H9 (cell line): Measurements from ENCODE around the gene POTEC. TPM values are rescaled to one million over a fixed set of nuclear protein-coding genes. Genes with fewer than 3 reads are reported as not detected.
"Not testable (repeated sequence)": the region's sequence is repeated elsewhere in the genome, so short reads cannot be mapped to it uniquely, and the experiment has no call there.

Source experiments
- DNase-seq: peaks from one replicate; pipeline ENCODE4 v3.0.0-alpha.2; 2017
- H2AFZ ChIP-seq: one replicate; pipeline ENCODE4 v1.6.1; 2013; ENCODE audit warnings: mild to moderate bottlenecking, low read length, control low read depth, moderate library complexity
- H2AK5ac ChIP-seq: 2 replicates; pipeline ENCODE4 v1.6.1; 2013; ENCODE audit warnings: low read length, control low read depth, mixed read lengths; ENCODE audit not compliant: insufficient read length
- H2BK120ac ChIP-seq: one replicate; pipeline ENCODE4 v1.6.1; 2013; ENCODE audit warnings: low read depth, mild to moderate bottlenecking, low read length, control low read depth, inconsistent platforms; ENCODE audit not compliant: poor library complexity, severe bottlenecking
- H2BK12ac ChIP-seq: 2 replicates; pipeline ENCODE4 v1.6.1; 2013; ENCODE audit warnings: low read length, control low read depth, mixed read lengths, low read depth; ENCODE audit not compliant: insufficient read length
- H2BK15ac ChIP-seq: 2 replicates; pipeline ENCODE4 v1.6.1; 2013; ENCODE audit warnings: low read depth, low read length, control low read depth
- H2BK20ac ChIP-seq: one replicate; pipeline ENCODE4 v1.6.1; 2013; ENCODE audit warnings: low read depth, mild to moderate bottlenecking, low read length, control low read depth, inconsistent platforms; ENCODE audit not compliant: poor library complexity, severe bottlenecking
- H2BK5ac ChIP-seq: 2 replicates; pipeline ENCODE4 v1.6.1; 2013; ENCODE audit warnings: low read length, control low read depth, mixed read lengths; ENCODE audit not compliant: insufficient read length
- H3K14ac ChIP-seq: 2 replicates; pipeline ENCODE4 v1.6.1; 2013; ENCODE audit warnings: low read length, control low read depth; ENCODE audit not compliant: insufficient read depth
- H3K18ac ChIP-seq: 2 replicates; pipeline ENCODE4 v1.6.1; 2013; ENCODE audit warnings: low read depth, mild to moderate bottlenecking, mixed read lengths, low read length, control low read depth; ENCODE audit not compliant: insufficient read length
- H3K23ac ChIP-seq: 2 replicates; pipeline ENCODE4 v1.6.1; 2013; ENCODE audit warnings: low read length, control low read depth, mixed read lengths, low read depth; ENCODE audit not compliant: insufficient read length
- H3K23me2 ChIP-seq: 2 replicates; pipeline ENCODE4 v1.6.1; 2013; ENCODE audit warnings: low read depth, mild to moderate bottlenecking, mixed read lengths, low read length, control low read depth; ENCODE audit not compliant: insufficient read length, poor library complexity, severe bottlenecking
- H3K27ac ChIP-seq: 2 replicates; pipeline ENCODE4 v1.5.1; 2013; ENCODE audit warnings: low read length, control low read depth, mixed read lengths, low read depth; ENCODE audit not compliant: insufficient read length
- H3K27me3 ChIP-seq: 2 replicates; pipeline ENCODE4 v1.6.1; 2013; ENCODE audit warnings: low read length, control low read depth, inconsistent platforms; ENCODE audit not compliant: insufficient read depth
- H3K4ac ChIP-seq: 2 replicates; pipeline ENCODE4 v1.6.1; 2013; ENCODE audit warnings: low read depth, mild to moderate bottlenecking, control low read depth, inconsistent platforms, low read length, moderate library complexity
- H3K4me1 ChIP-seq: 2 replicates; pipeline ENCODE4 v1.6.1; 2013; ENCODE audit warnings: low read length, control low read depth, inconsistent platforms; ENCODE audit not compliant: insufficient read depth
- H3K4me2 ChIP-seq: 2 replicates; pipeline ENCODE4 v1.6.1; 2013; ENCODE audit warnings: low read length, control low read depth, mixed read lengths; ENCODE audit not compliant: insufficient read length, insufficient read depth
- H3K56ac ChIP-seq: 2 replicates; pipeline ENCODE4 v1.6.1; 2013; ENCODE audit warnings: low read depth, mild to moderate bottlenecking, mixed read lengths, low read length, control low read depth; ENCODE audit not compliant: insufficient read length
- H3K79me1 ChIP-seq: 2 replicates; pipeline ENCODE4 v1.6.1; 2013; ENCODE audit warnings: low read depth, mild to moderate bottlenecking, moderate library complexity, low read length, control low read depth, inconsistent platforms; ENCODE audit not compliant: insufficient read depth, poor library complexity, severe bottlenecking
- H3K79me2 ChIP-seq: 2 replicates; pipeline ENCODE4 v1.6.1; 2013; ENCODE audit warnings: low read length, control low read depth, inconsistent platforms; ENCODE audit not compliant: insufficient read depth
- H3K9ac ChIP-seq: 2 replicates; pipeline ENCODE4 v1.6.1; 2013; ENCODE audit warnings: low read length, control low read depth, mixed read lengths; ENCODE audit not compliant: insufficient read length; ENCODE audit errors: extremely low read depth
- H3K9me3 ChIP-seq: one replicate; pipeline ENCODE4 v1.6.1; 2013; ENCODE audit warnings: low read depth, low read length, inconsistent platforms; ENCODE audit not compliant: control insufficient read depth
- H3T11ph ChIP-seq: one replicate; pipeline ENCODE4 v1.6.1; 2013; ENCODE audit warnings: mild to moderate bottlenecking, low read length, control low read depth, inconsistent platforms
- H4K20me1 ChIP-seq: one replicate; pipeline ENCODE4 v1.6.1; 2013; ENCODE audit not compliant: control insufficient read depth, insufficient read length, insufficient read depth
- H4K5ac ChIP-seq: 2 replicates; pipeline ENCODE4 v1.6.1; 2013; ENCODE audit warnings: low read depth, mild to moderate bottlenecking, mixed read lengths, low read length, control low read depth; ENCODE audit not compliant: insufficient read length
- H4K8ac ChIP-seq: replicated peaks from 2 replicates; pipeline ENCODE4 v1.6.1; 2013; ENCODE audit warnings: low read length, control low read depth, mixed read lengths, low read depth; ENCODE audit not compliant: insufficient read length
- H4K91ac ChIP-seq: 2 replicates; pipeline ENCODE4 v1.6.1; 2013; ENCODE audit warnings: low read depth, mild to moderate bottlenecking, moderate library complexity, mixed read lengths, low read length, control low read depth; ENCODE audit not compliant: insufficient read length
- H3K27ac Mint-ChIP-seq, 3 experiments: 2 replicates in 2 of 3; 3 replicates in 1 of 3; pipeline ENCODE4 v1.8.0; 2020 to 2021; ENCODE audit warnings: mixed read lengths in 3 of 3, mild to moderate bottlenecking in 1 of 3, moderate library complexity in 1 of 3
- H3K27me3 Mint-ChIP-seq: 2 replicates; pipeline ENCODE4 v1.8.0; 2021; ENCODE audit warnings: low read depth, mild to moderate bottlenecking, moderate library complexity, mixed read lengths
- H3K36me3 Mint-ChIP-seq, 3 experiments: 2 replicates in 2 of 3; 3 replicates in 1 of 3; pipeline ENCODE4 v1.8.0; 2020 to 2021; ENCODE audit warnings: low read depth in 3 of 3, mixed read lengths in 3 of 3; ENCODE audit not compliant: insufficient read depth in 1 of 3
- H3K4me1 Mint-ChIP-seq, 2 experiments: 2 replicates each; pipeline ENCODE4 v1.8.0; 2020; ENCODE audit warnings: mixed read lengths in 2 of 2
- H3K4me3 Mint-ChIP-seq, 2 experiments: 2 replicates in 1 of 2; 3 replicates in 1 of 2; pipeline ENCODE4 v1.8.0; 2020 to 2021; ENCODE audit warnings: mild to moderate bottlenecking in 2 of 2, mixed read lengths in 2 of 2, moderate library complexity in 1 of 2
- H3K9me3 Mint-ChIP-seq, 2 experiments: 2 replicates in 1 of 2; 3 replicates in 1 of 2; pipeline ENCODE4 v1.8.0; 2020; ENCODE audit warnings: mild to moderate bottlenecking in 2 of 2, mixed read lengths in 2 of 2, moderate library complexity in 1 of 2
- whole genome bisulfite sequencing: extraction: QIAGEN DNeasy Blood & Tissue Kit; methylation state at CpG from one replicate; pipeline ENCODE4 v1.1.7; 2013; ENCODE audit warnings: missing lambda C conversion rate, low lambda C conversion rate, mixed read lengths; ENCODE audit not compliant: insufficient read length; ENCODE audit errors: extremely low coverage; 5-methylcytosine and 5-hydroxymethylcytosine counted together
- total RNA-seq: library from RNA; stranded (reverse); gene quantifications from 2 replicates; pipeline ENCODE4 v1.2.1, GENCODE V29; 2021
- TF ChIP-seq, protein P1 (sequence below): fragments of 200-600 bp; sonication (generic); conservative IDR thresholded peaks from 3 replicates; pipeline ENCODE4 v1.8.0; 2021; ENCODE audit warnings: antibody characterized with exemption, mild to moderate bottlenecking

The POTEC gene
- total RNA-seq, 1 experiment from 2014 or later, result not detected

DNA sequence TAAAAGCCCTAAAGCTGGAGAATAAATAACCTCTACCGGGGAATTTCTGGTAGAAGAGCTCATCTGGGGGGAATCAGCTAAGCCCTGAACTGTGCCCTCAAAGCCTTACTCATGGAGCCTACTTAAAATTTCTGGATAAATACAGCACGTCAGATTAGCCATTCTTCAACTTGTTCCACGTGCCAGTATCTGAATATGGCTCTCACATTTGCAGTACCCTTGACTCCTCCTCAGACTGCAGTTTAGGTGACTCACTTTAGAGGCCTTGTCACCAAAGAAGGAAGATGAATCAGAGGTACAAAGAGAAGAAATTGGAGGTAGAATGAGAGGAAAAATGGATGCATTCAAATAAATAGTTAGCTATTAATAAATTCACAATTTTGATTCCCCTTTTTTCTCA is 34.6 kb upstream of the POTEC start:
- Histone ChIP-seq H2AK5ac (no peak overlapping the region), H3K23ac (no peak overlapping the region), H3K56ac (no peak overlapping the region), H3K23me2 (no peaks in the 10 kb centered on the region), H2BK15ac (no peak overlapping the region), H3K27ac (no peak overlapping the region), H3K27me3 (no peaks in the 10 kb centered on the region), H3K79me1 (no peaks in the 10 kb centered on the region), H3K4me2 (no peak overlapping the region), H2BK5ac (no peak overlapping the region), H4K8ac (no peak overlapping the region), H4K20me1 (no peaks in the 10 kb centered on the region), H4K5ac (no peak overlapping the region), H3K79me2 (no peaks in the 10 kb centered on the region), H3T11ph (no peak overlapping the region), H3K9ac (no peak overlapping the region), H4K91ac (no peak overlapping the region), H3K4me1 (no peaks in the 10 kb centered on the region), H3K14ac (no peak overlapping the region), H2AFZ (no peak overlapping the region), H2BK20ac (no peak overlapping the region), H2BK120ac (no peak overlapping the region), H3K18ac (no peak overlapping the region), H3K4ac (no peak overlapping the region), H2BK12ac (no peak overlapping the region), H3K9me3 (peaks cover 27% of the 10 kb centered on the region)
- Mint-ChIP-seq H3K4me1 (no peaks in the 10 kb centered on the region), H3K36me3 (peaks cover 0 to 7% (median 5%) of the 10 kb centered on the region in 3 experiments; a peak in 4 of 7 replicates), H3K27ac (no peak overlapping the region), H3K27me3 (no peaks in the 10 kb centered on the region), H3K4me3 (no peak overlapping the region), H3K9me3 (peaks cover 68 to 72% of the 10 kb centered on the region in 2 experiments)
- no peak for DNase-seq
- no CpG with 5 or more reads among the region's 3 CpGs for WGBS
- TF ChIP-seq, protein P1, sequence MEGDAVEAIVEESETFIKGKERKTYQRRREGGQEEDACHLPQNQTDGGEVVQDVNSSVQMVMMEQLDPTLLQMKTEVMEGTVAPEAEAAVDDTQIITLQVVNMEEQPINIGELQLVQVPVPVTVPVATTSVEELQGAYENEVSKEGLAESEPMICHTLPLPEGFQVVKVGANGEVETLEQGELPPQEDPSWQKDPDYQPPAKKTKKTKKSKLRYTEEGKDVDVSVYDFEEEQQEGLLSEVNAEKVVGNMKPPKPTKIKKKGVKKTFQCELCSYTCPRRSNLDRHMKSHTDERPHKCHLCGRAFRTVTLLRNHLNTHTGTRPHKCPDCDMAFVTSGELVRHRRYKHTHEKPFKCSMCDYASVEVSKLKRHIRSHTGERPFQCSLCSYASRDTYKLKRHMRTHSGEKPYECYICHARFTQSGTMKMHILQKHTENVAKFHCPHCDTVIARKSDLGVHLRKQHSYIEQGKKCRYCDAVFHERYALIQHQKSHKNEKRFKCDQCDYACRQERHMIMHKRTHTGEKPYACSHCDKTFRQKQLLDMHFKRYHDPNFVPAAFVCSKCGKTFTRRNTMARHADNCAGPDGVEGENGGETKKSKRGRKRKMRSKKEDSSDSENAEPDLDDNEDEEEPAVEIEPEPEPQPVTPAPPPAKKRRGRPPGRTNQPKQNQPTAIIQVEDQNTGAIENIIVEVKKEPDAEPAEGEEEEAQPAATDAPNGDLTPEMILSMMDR, result no peak

DNA sequence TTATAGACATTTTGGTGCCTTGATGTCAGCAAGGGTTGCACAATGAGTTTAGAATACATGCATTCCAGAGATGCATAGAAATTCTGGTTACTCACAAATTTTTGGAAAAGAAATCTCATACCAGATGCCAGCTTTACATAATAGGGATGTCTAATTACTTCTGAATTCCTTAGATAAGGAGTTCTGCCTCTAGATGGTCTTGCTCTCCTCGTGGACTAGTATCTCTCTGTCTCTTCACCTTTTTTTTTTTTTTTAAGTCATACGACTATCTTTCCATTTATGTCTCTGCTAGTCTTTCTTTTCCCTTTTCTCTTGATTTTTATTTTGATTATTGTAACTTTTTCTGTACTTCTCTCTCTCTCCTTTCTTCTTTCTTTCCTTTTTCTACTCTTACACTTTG is 16.1 kb upstream of the POTEC start:
- not testable (repeated sequence) for H2BK15ac ChIP-seq, H2AK5ac ChIP-seq, H2BK20ac ChIP-seq, H3K27ac Mint-ChIP-seq, H3K14ac ChIP-seq, H3K79me1 ChIP-seq, DNase-seq, H2BK120ac ChIP-seq, H3K23me2 ChIP-seq, H3K27me3 Mint-ChIP-seq, H4K91ac ChIP-seq, H3K4me1 Mint-ChIP-seq, H3K36me3 Mint-ChIP-seq, H3K4ac ChIP-seq, H3T11ph ChIP-seq, H3K4me2 ChIP-seq, H4K8ac ChIP-seq, H3K79me2 ChIP-seq, H3K27me3 ChIP-seq, H3K9ac ChIP-seq, H3K23ac ChIP-seq, H2BK5ac ChIP-seq, H2BK12ac ChIP-seq, H4K20me1 ChIP-seq, H3K9me3 ChIP-seq, H3K56ac ChIP-seq, H3K27ac ChIP-seq, H2AFZ ChIP-seq, H3K18ac ChIP-seq, H3K4me3 Mint-ChIP-seq, H3K4me1 ChIP-seq, H4K5ac ChIP-seq
- WGBS, result no CpG with 5 or more reads among the region's 2 CpGs
- H3K9me3 Mint-ChIP-seq, result peaks cover 31 to 32% of the 10 kb centered on the region in 2 experiments
